ENCODE results near the gene USP9X. TPM values are rescaled to one million over a fixed set of nuclear protein-coding genes. Genes with fewer than 3 reads are reported as not detected.
"Not testable (repeated sequence)": the region's sequence is repeated elsewhere in the genome, so short reads cannot be mapped to it uniquely, and the experiment has no call there.

The USP9X gene
- total RNA-seq, 4 donors from 2014 or later: 54.9 to 154 (median 98.0) TPM

GRCh38 chrX:41097326-41097725, 12.1 kb downstream of the USP9X start:
- H3K36me3 ChIP-seq: no peaks in the 10 kb centered on the region
- H3K27me3 ChIP-seq: no peaks in the 10 kb centered on the region
- H3K27ac ChIP-seq: no peak overlapping the region
- no peak overlapping the region for H3K4me3 ChIP-seq
- TF ChIP-seq EP300 (IDR thresholded peaks at IDR 0.05; ENCODE audit: low read depth): no peak
- no peak for TF ChIP-seq POLR2AphosphoS5 (IDR thresholded peaks at IDR 0.05)
- TF ChIP-seq, protein P1, sequence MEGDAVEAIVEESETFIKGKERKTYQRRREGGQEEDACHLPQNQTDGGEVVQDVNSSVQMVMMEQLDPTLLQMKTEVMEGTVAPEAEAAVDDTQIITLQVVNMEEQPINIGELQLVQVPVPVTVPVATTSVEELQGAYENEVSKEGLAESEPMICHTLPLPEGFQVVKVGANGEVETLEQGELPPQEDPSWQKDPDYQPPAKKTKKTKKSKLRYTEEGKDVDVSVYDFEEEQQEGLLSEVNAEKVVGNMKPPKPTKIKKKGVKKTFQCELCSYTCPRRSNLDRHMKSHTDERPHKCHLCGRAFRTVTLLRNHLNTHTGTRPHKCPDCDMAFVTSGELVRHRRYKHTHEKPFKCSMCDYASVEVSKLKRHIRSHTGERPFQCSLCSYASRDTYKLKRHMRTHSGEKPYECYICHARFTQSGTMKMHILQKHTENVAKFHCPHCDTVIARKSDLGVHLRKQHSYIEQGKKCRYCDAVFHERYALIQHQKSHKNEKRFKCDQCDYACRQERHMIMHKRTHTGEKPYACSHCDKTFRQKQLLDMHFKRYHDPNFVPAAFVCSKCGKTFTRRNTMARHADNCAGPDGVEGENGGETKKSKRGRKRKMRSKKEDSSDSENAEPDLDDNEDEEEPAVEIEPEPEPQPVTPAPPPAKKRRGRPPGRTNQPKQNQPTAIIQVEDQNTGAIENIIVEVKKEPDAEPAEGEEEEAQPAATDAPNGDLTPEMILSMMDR (IDR thresholded peaks at IDR 0.05): no peak
- TF ChIP-seq POLR2A (IDR thresholded peaks at IDR 0.05): no peak
- in situ Hi-C loops (cut with MboI; ENCODE audit: low pct_ligation_motif_present in 1 of 4, low pct_unique_long_range_greater_than_20kb in 1 of 4, low sequenced_read_pairs in 3 of 4) (no loop called here), intact Hi-C loops (cut with DNase I; ENCODE audit: low total_unique reads) (no loop called here)
- H3K9me3 ChIP-seq: no peaks in the 10 kb centered on the region
- no peak for DNase-seq
- H3K4me1 ChIP-seq: peaks cover 0 to 18% (median 5%) of the 10 kb centered on the region in 4 donors

DNA sequence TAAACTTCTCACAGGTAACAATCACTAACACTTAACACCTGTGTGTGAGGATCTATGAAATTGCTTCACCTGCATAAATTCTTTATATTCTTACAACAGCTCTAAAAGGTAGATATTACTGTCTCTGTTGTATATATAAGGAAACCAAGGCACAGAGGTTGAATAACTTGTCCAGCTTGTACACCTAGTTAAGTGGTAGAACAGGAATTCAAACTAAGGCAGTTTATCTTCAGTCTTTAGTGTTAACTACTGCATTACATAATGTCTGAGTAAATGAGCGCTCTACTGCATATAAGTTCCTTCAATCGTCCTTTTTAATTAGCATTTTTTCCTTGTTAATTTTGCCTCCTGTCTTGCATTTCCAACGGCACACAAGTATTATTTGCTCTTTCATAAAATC, 15.0 kb downstream of the USP9X start:
- in situ Hi-C loops (cut with MboI; ENCODE audit: low pct_ligation_motif_present in 1 of 4, low pct_unique_long_range_greater_than_20kb in 1 of 4, low sequenced_read_pairs in 3 of 4): loop anchor here in 3 of 4 donors (25.0 kb wide), 2 partner anchors 213 to 438 kb away; no protein-coding TSS in a partner anchor
- no peaks in the 10 kb centered on the region for H3K27me3 ChIP-seq
- 73 to 84% methylated on average over 3 of the region's 3 CpGs for WGBS, 2 donors (ENCODE audit: low coverage in 1 of 2)
- H3K36me3 ChIP-seq: no peaks in the 10 kb centered on the region
- no peak overlapping the region for H3K27ac ChIP-seq
- peaks cover 0 to 21% (median 5%) of the 10 kb centered on the region in 4 donors for H3K4me1 ChIP-seq
- no peak overlapping the region for H3K4me3 ChIP-seq
- H3K9me3 ChIP-seq: no peaks in the 10 kb centered on the region
- DNase-seq: no peak
- no peak for TF ChIP-seq POLR2A (IDR thresholded peaks at IDR 0.05)
- TF ChIP-seq POLR2AphosphoS5 (IDR thresholded peaks at IDR 0.05): no peak
- TF ChIP-seq EP300 (IDR thresholded peaks at IDR 0.05; ENCODE audit: low read depth): no peak
- TF ChIP-seq, protein P1 (IDR thresholded peaks at IDR 0.05): no peak
- intact Hi-C loops (cut with DNase I; ENCODE audit: low total_unique reads): no loop called here

GRCh38 chrX:41100819-41101218, 15.6 kb downstream of the USP9X start:
- no peak overlapping the region for H3K27ac ChIP-seq
- no peaks in the 10 kb centered on the region for H3K27me3 ChIP-seq
- peaks cover 0 to 14% (median 2%) of the 10 kb centered on the region in 4 donors for H3K4me1 ChIP-seq
- in situ Hi-C loops (cut with MboI; ENCODE audit: low pct_ligation_motif_present in 1 of 4, low pct_unique_long_range_greater_than_20kb in 1 of 4, low sequenced_read_pairs in 3 of 4) (loop anchor here in 3 of 4 donors (25.0 kb wide), 2 partner anchors 214 to 439 kb away; no protein-coding TSS in a partner anchor), intact Hi-C loops (cut with DNase I; ENCODE audit: low total_unique reads) (no loop called here)
- TF ChIP-seq, protein P1 (IDR thresholded peaks at IDR 0.05): no peak
- TF ChIP-seq POLR2A (IDR thresholded peaks at IDR 0.05) (no peak), EP300 (IDR thresholded peaks at IDR 0.05; ENCODE audit: low read depth) (no peak), POLR2AphosphoS5 (IDR thresholded peaks at IDR 0.05) (no peak)
- no peaks in the 10 kb centered on the region for H3K9me3 ChIP-seq
- WGBS, 2 donors (ENCODE audit: low coverage in 1 of 2): 96 to 100% methylated on average over 1 to 4 of the region's 4 CpGs
- no peak for DNase-seq
- H3K4me3 ChIP-seq: no peak overlapping the region
- H3K36me3 ChIP-seq: no peaks in the 10 kb centered on the region

GRCh38 chrX:41105005-41105404, 19.8 kb downstream of the USP9X start:
- H3K9me3 ChIP-seq: no peaks in the 10 kb centered on the region
- intact Hi-C loops (cut with DNase I; ENCODE audit: low total_unique reads): no loop called here
- TF ChIP-seq, protein P1 (IDR thresholded peaks at IDR 0.05): no peak
- TF ChIP-seq EP300 (IDR thresholded peaks at IDR 0.05; ENCODE audit: low read depth) (no peak), POLR2A (IDR thresholded peaks at IDR 0.05) (no peak), POLR2AphosphoS5 (IDR thresholded peaks at IDR 0.05) (no peak)

GRCh38 chrX:41106257-41106656, 21.0 kb downstream of the USP9X start:
- H3K36me3 ChIP-seq; H3K9me3 ChIP-seq; H3K27ac ChIP-seq; H3K4me3 ChIP-seq; H3K27me3 ChIP-seq; DNase-seq; intact Hi-C loops (cut with DNase I; ENCODE audit: low total_unique reads): not testable (repeated sequence)
- in situ Hi-C loops (cut with MboI; ENCODE audit: low pct_ligation_motif_present in 1 of 4, low pct_unique_long_range_greater_than_20kb in 1 of 4, low sequenced_read_pairs in 3 of 4): loop anchor here in 3 of 4 donors (25.0 kb wide), 2 partner anchors 219 to 444 kb away; no protein-coding TSS in a partner anchor
- H3K4me1 ChIP-seq: peaks cover 0 to 22% (median 0%) of the 10 kb centered on the region in 4 donors
- 96% methylated on average over 3 of the region's 3 CpGs; no CpG with 5 or more reads in 1 of the 2 donors for WGBS, 2 donors (ENCODE audit: low coverage in 1 of 2)

More at GRCh38 chrX:41105005-41105404, 19.8 kb downstream of the USP9X start:
- no peak overlapping the region for H3K4me3 ChIP-seq
- H3K27me3 ChIP-seq: no peaks in the 10 kb centered on the region
- no peaks in the 10 kb centered on the region for H3K36me3 ChIP-seq
- H3K27ac ChIP-seq: no peak overlapping the region
- 92% methylated on average over 2 of the region's 2 CpGs; no CpG with 5 or more reads in 1 of the 2 donors for WGBS, 2 donors (ENCODE audit: low coverage in 1 of 2)
- DNase-seq: no peak
- H3K4me1 ChIP-seq: peaks cover 0 to 21% (median 0%) of the 10 kb centered on the region in 4 donors
- in situ Hi-C loops (cut with MboI; ENCODE audit: low pct_ligation_motif_present in 1 of 4, low pct_unique_long_range_greater_than_20kb in 1 of 4, low sequenced_read_pairs in 3 of 4): loop anchor here in 3 of 4 donors (25.0 kb wide), 2 partner anchors 218 to 443 kb away; no protein-coding TSS in a partner anchor

Measured in transverse colon (tissue), 4 donors.